ENCODE data around the gene AXIN2. TPM values are rescaled to one million over a fixed set of nuclear protein-coding genes. Genes with fewer than 3 reads are reported as not detected.

Gene AXIN2
- total RNA-seq, 1 donor from 2014 or later: 3.7 TPM

DNA sequence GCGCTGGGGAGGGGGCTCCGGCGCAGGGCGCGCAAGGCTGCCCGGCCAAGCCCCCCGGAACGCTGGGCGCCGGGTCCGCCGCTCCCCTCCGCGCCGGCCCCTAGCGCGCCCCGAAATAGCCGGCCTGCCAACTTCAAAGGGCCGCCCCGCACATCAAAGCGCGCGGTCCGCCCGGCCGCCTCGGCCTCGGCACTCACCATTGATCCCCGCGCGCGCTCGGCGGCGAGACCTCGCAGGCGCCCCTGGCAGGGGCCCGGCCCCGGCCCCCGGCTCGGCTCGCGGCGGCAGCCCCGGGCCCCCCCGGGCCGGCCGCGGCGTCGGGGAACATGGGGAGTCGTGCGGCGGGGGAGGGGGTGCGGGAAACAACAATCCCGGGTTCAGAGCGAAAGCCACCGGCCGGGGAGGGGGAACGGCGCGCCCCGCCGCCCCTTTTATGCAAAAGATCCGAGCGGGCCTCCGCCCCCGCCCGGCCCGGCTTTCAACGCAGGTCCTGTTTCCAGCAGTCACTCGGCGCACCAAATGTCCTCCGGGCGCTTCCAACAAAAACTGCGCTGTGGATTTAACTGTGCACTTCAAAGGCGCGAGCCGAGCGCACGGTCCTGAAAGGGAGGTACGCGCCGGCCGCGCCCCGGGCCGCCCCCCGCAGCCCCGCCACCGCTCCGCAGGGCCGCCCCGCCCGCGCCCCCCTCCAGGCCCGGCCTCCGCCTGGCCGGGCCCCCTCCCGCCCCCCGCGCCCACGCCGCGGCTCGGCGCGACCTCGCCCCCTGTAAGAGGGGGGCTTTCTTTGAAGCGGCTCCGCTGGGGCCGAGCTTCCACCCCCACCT, 608 bp downstream of the AXIN2 start:
- Mint-ChIP-seq H3K27ac (ENCODE audit: unreplicated experiment) (peak overlapping the region; percentile 73), H3K9me3 (ENCODE audit: low read depth) (no peaks in the 10 kb centered on the region), H3K4me1 (ENCODE audit: low read depth) (peaks cover 21% of the 10 kb centered on the region), H3K4me3 (ENCODE audit: unreplicated experiment) (peak overlapping the region; percentile 78), H3K27me3 (ENCODE audit: low read depth) (no peaks in the 10 kb centered on the region), H3K36me3 (ENCODE audit: low read depth) (no peaks in the 10 kb centered on the region)
- TF ChIP-seq, protein P1, sequence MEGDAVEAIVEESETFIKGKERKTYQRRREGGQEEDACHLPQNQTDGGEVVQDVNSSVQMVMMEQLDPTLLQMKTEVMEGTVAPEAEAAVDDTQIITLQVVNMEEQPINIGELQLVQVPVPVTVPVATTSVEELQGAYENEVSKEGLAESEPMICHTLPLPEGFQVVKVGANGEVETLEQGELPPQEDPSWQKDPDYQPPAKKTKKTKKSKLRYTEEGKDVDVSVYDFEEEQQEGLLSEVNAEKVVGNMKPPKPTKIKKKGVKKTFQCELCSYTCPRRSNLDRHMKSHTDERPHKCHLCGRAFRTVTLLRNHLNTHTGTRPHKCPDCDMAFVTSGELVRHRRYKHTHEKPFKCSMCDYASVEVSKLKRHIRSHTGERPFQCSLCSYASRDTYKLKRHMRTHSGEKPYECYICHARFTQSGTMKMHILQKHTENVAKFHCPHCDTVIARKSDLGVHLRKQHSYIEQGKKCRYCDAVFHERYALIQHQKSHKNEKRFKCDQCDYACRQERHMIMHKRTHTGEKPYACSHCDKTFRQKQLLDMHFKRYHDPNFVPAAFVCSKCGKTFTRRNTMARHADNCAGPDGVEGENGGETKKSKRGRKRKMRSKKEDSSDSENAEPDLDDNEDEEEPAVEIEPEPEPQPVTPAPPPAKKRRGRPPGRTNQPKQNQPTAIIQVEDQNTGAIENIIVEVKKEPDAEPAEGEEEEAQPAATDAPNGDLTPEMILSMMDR (IDR thresholded peaks at IDR 0.05): no peak
- peak; percentile 93 for DNase-seq (ENCODE audit: low spot score)

DNA sequence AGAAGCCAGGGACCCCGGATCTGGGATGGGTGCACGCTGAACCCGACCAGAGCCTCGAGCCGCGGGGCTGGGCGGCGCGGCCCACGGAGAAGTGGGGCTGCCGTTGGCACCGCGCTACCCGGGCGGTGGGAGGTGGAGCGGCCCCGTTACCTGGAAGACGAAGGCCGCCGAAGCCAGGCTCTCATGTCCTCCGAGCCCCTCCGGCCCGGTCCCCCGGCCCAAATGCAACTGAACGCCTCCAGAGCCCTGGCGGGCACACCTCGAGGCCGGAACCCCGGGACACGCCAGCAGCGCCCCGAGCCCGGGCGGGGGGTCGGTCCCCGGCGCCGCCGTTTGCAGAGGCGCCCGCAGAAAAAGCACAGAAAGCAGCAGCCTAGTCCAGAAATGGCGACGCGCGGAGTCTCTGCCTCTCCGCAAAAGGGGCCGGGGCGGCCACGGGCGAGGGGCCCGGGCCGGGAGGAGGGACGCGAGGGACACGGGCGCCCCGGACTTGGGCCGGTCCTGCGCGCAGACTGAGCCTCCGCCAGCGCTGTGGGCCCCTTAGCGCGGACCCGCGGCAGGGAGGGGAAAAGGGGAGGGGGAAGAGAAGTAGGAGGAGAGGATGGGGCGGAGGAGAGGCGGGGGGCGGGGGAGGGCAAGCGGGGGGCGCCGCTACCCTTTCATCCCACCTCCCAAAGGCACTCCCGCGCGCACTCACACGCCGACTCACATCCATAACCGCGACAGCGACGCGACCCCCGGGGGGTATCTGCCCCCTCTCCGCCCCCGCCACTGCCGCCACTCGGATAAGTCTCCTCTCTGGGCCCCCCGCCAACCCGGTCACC, 1.4 kb downstream of the AXIN2 start:
- no peaks in the 10 kb centered on the region for H3K27me3 Mint-ChIP-seq (ENCODE audit: low read depth)
- no peaks in the 10 kb centered on the region for H3K9me3 Mint-ChIP-seq (ENCODE audit: low read depth)
- no peaks in the 10 kb centered on the region for H3K36me3 Mint-ChIP-seq (ENCODE audit: low read depth)
- H3K4me3 Mint-ChIP-seq (ENCODE audit: unreplicated experiment): peak overlapping the region; percentile 78
- no peak overlapping the region for H3K27ac Mint-ChIP-seq (ENCODE audit: unreplicated experiment)
- TF ChIP-seq, protein P1 (IDR thresholded peaks at IDR 0.05): no peak
- DNase-seq (ENCODE audit: low spot score): peak; percentile 87
- peaks cover 21% of the 10 kb centered on the region for H3K4me1 Mint-ChIP-seq (ENCODE audit: low read depth)

DNA sequence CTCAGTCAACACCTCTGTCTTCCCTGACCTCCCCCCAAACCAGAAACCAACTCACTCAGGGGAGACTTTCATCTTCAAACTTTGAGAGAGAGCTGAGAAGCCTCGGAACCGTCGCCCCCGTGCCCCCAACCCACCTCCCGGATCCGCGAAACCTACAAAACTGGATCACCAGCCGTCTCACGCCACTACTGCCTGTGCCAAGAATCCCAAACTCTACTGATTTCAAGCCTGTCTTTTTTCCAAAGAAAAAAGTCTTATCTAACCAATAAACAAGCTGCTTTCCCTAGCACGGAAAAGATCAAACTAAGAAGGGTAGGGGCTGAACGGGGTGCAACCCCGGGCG, 2.0 kb downstream of the AXIN2 start:
- peak overlapping the region; percentile 53 for H3K27ac Mint-ChIP-seq (ENCODE audit: unreplicated experiment)

DNA sequence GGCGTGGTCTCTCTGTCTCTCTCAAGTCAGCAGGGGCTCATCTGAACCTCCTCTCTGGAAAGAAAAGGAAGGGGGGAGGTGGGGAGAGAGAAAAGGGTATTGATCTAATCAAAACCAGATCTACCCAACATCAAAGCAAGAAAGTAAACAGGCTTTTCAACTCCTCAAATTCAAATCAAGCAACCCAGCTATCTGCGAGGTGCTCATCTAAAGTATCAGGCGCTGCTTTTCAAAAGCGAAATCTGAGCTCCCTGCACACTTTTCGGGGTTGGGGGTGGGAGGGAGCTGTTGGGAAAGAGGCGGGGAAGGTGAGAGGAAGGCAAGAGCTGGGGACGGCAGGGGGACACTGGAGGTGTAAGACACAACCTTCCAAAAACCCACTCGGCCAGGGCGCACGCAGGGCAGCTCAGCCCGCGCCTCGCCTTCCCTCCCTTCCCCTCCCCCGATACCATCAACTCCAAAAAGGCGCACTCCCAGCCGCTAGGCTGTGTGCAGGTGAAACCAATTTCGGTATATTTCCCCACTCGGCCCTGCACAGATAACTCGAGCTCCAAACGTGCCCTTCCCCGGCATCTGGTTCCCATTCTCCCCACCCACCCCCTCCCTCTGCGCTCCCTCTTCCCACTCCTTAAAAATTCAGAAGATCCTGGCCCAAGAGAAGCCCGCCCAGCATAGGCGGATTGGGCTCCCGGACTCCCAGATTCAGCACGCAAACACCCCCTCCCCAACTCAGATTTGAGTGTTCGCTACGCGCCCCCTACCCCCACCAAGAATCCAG, 2.6 kb downstream of the AXIN2 start:
- Mint-ChIP-seq H3K9me3 (ENCODE audit: low read depth) (no peaks in the 10 kb centered on the region), H3K4me3 (ENCODE audit: unreplicated experiment) (peak overlapping the region; percentile 78), H3K36me3 (ENCODE audit: low read depth) (no peaks in the 10 kb centered on the region), H3K4me1 (ENCODE audit: low read depth) (peaks cover 25% of the 10 kb centered on the region), H3K27ac (ENCODE audit: unreplicated experiment) (peak overlapping the region; percentile 53), H3K27me3 (ENCODE audit: low read depth) (no peaks in the 10 kb centered on the region)
- peak; percentile 52 for DNase-seq (ENCODE audit: low spot score)
- TF ChIP-seq, protein P1 (IDR thresholded peaks at IDR 0.05): no peak

More for the DNA sequence above, 2.0 kb downstream of the AXIN2 start:
- Mint-ChIP-seq H3K4me1 (ENCODE audit: low read depth) (peaks cover 19% of the 10 kb centered on the region), H3K27me3 (ENCODE audit: low read depth) (no peaks in the 10 kb centered on the region), H3K36me3 (ENCODE audit: low read depth) (no peaks in the 10 kb centered on the region), H3K4me3 (ENCODE audit: unreplicated experiment) (peak overlapping the region; percentile 78), H3K9me3 (ENCODE audit: low read depth) (no peaks in the 10 kb centered on the region)
- TF ChIP-seq, protein P1 (IDR thresholded peaks at IDR 0.05): no peak
- DNase-seq (ENCODE audit: low spot score): peak; percentile 33

DNA sequence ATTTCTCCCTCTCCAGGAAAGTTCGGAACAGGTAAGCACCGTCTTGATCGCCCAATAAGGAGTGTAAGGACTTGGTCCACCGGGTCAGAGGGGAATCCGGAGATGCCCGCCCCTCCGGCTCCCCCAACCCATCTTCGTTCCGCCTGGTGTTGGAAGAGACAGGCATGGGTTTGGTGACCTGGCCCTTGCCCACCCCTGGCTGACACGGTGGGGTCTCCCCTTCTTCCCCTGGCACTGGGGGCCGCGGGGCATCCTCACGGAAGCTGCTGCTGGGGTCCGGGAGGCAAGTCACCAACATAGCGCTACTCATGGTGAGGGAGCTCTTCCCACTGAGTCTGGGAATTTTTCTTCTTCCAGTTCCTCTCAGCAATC, 3.2 kb downstream of the AXIN2 start:
- H3K4me1 Mint-ChIP-seq (ENCODE audit: low read depth): peaks cover 29% of the 10 kb centered on the region
- no peaks in the 10 kb centered on the region for H3K9me3 Mint-ChIP-seq (ENCODE audit: low read depth)
- no peaks in the 10 kb centered on the region for H3K27me3 Mint-ChIP-seq (ENCODE audit: low read depth)
- no peak overlapping the region for H3K27ac Mint-ChIP-seq (ENCODE audit: unreplicated experiment)
- no peak overlapping the region for H3K4me3 Mint-ChIP-seq (ENCODE audit: unreplicated experiment)
- peak; percentile 74 for DNase-seq (ENCODE audit: low spot score)
- TF ChIP-seq, protein P1 (IDR thresholded peaks at IDR 0.05): no peak
- H3K36me3 Mint-ChIP-seq (ENCODE audit: low read depth): no peaks in the 10 kb centered on the region

Measured in chondrocyte (in vitro differentiated cells).